Mononuclear cell (primary cell): ENCODE measurements around the gene KRT4. TPM values are rescaled to one million over a fixed set of nuclear protein-coding genes. Genes with fewer than 3 reads are reported as not detected.
"Not testable (repeated sequence)": the region's sequence is repeated elsewhere in the genome, so short reads cannot be mapped to it uniquely, and the experiment has no call there.

Source experiments
- H3K27me3 ChIP-seq: 2 replicates; pipeline ENCODE4 v1.6.0; 2011; ENCODE audit warnings: low read length, control low read depth; ENCODE audit not compliant: insufficient read depth
- H3K4me1 ChIP-seq: 2 replicates; pipeline ENCODE4 v1.5.1; 2011; ENCODE audit warnings: mild to moderate bottlenecking, low read length, control low read depth; ENCODE audit not compliant: insufficient read depth
- H3K4me3 ChIP-seq: 2 replicates; pipeline ENCODE4 v1.5.1; 2011; ENCODE audit warnings: mild to moderate bottlenecking, low read length, moderate library complexity
- H3K9me3 ChIP-seq: 2 replicates; pipeline ENCODE4 v1.5.1; 2011; ENCODE audit warnings: low read depth, mild to moderate bottlenecking, control low read depth, low read length
- total RNA-seq: library from RNA; depleted of rRNA; stranded (reverse); fragments of >200 nt; gene quantifications from one replicate; pipeline ENCODE4 v1.2.3, GENCODE V29; 2012

The KRT4 gene
- total RNA-seq = not detected

GRCh38 chr12:52813885-52814709, at the start of gene KRT4:
Gene KRT4 (minus strand): TSS chr12:52814116. CDS start chr12:52814058, 58 bp downstream.
- no peaks in the 10 kb centered on the region for H3K9me3 ChIP-seq
- no peaks in the 10 kb centered on the region for H3K4me1 ChIP-seq
- H3K4me3 ChIP-seq = no peak within 1 kb of the TSS
- no peaks in the 10 kb centered on the region for H3K27me3 ChIP-seq

GRCh38 chr12:52862023-52862422, 48.1 kb upstream of the KRT4 start:
- Histone ChIP-seq H3K27me3 (no peaks in the 10 kb centered on the region), H3K4me1 (no peaks in the 10 kb centered on the region), H3K9me3 (no peaks in the 10 kb centered on the region), H3K4me3 (no peak overlapping the region)

- H3K27me3 ChIP-seq = no peaks in the 10 kb centered on the region
- no peaks in the 10 kb centered on the region for H3K9me3 ChIP-seq
- H3K4me3 ChIP-seq = no peak overlapping the region
- no peaks in the 10 kb centered on the region for H3K4me1 ChIP-seq
Measured at GRCh38 chr12:52861511-52861910, 47.6 kb upstream of the KRT4 start.

GRCh38 chr12:52860102-52860823, 46.3 kb upstream of the KRT4 start:
- Histone ChIP-seq H3K4me3 (no peak overlapping the region), H3K9me3 (no peaks in the 10 kb centered on the region), H3K4me1 (no peaks in the 10 kb centered on the region), H3K27me3 (no peaks in the 10 kb centered on the region)

GRCh38 chr12:52857500-52857899, 43.6 kb upstream of the KRT4 start:
- no peaks in the 10 kb centered on the region for H3K9me3 ChIP-seq
- H3K4me3 ChIP-seq = no peak overlapping the region
- no peaks in the 10 kb centered on the region for H3K27me3 ChIP-seq
- H3K4me1 ChIP-seq = no peaks in the 10 kb centered on the region

- Histone ChIP-seq H3K4me3 (no peak overlapping the region), H3K4me1 (no peaks in the 10 kb centered on the region), H3K9me3 (no peaks in the 10 kb centered on the region), H3K27me3 (no peaks in the 10 kb centered on the region)
Measured at GRCh38 chr12:52856787-52857186, 42.9 kb upstream of the KRT4 start.

GRCh38 chr12:52856077-52856476, 42.2 kb upstream of the KRT4 start:
- H3K9me3 ChIP-seq, H3K4me3 ChIP-seq, H3K27me3 ChIP-seq, H3K4me1 ChIP-seq: not testable (repeated sequence)

- H3K4me1 ChIP-seq = no peaks in the 10 kb centered on the region
- no peaks in the 10 kb centered on the region for H3K27me3 ChIP-seq
- no peaks in the 10 kb centered on the region for H3K9me3 ChIP-seq
- no peak overlapping the region for H3K4me3 ChIP-seq
Measured at GRCh38 chr12:52851787-52852186, 37.9 kb upstream of the KRT4 start.

GRCh38 chr12:52850681-52851080, 36.8 kb upstream of the KRT4 start:
- no peaks in the 10 kb centered on the region for H3K9me3 ChIP-seq
- H3K4me3 ChIP-seq = no peak overlapping the region
- H3K27me3 ChIP-seq = no peaks in the 10 kb centered on the region
- no peaks in the 10 kb centered on the region for H3K4me1 ChIP-seq

GRCh38 chr12:52849511-52849910, 35.6 kb upstream of the KRT4 start:
- Histone ChIP-seq H3K9me3 (no peaks in the 10 kb centered on the region), H3K4me3 (no peak overlapping the region), H3K4me1 (no peaks in the 10 kb centered on the region), H3K27me3 (no peaks in the 10 kb centered on the region)

- H3K27me3 ChIP-seq = no peaks in the 10 kb centered on the region
- H3K4me3 ChIP-seq = no peak within 1 kb of the TSS
- H3K4me1 ChIP-seq = no peaks in the 10 kb centered on the region
- H3K9me3 ChIP-seq = no peaks in the 10 kb centered on the region
Measured at GRCh38 chr12:52848661-52849255, 34.8 kb upstream of the KRT4 start, which contains the start of gene KRT78. Gene KRT78 (minus strand): TSS chr12:52848994. CDS start chr12:52848930, 64 bp downstream.

- H3K27me3 ChIP-seq = no peaks in the 10 kb centered on the region
- no peaks in the 10 kb centered on the region for H3K9me3 ChIP-seq
- H3K4me1 ChIP-seq = no peaks in the 10 kb centered on the region
- no peak overlapping the region for H3K4me3 ChIP-seq
Measured at GRCh38 chr12:52847335-52848102, 33.6 kb upstream of the KRT4 start.

- no peak overlapping the region for H3K4me3 ChIP-seq
- H3K27me3 ChIP-seq = no peaks in the 10 kb centered on the region
- no peaks in the 10 kb centered on the region for H3K4me1 ChIP-seq
- no peaks in the 10 kb centered on the region for H3K9me3 ChIP-seq
Measured at GRCh38 chr12:52846356-52846970, 32.5 kb upstream of the KRT4 start.

GRCh38 chr12:52845946-52846345, 32.0 kb upstream of the KRT4 start:
- no peaks in the 10 kb centered on the region for H3K27me3 ChIP-seq
- no peaks in the 10 kb centered on the region for H3K4me1 ChIP-seq
- H3K4me3 ChIP-seq = no peak overlapping the region
- H3K9me3 ChIP-seq = no peaks in the 10 kb centered on the region
